Activated CD4-positive, alpha-beta memory T cell treated with anti-CD3 and anti-CD28 coated beads, Interleukin-2, amount 10 ng/mL, durations not matched to agents 7 days and 5 days (primary cell): ENCODE results near the gene OR5M10. TPM values are rescaled to one million over a fixed set of nuclear protein-coding genes. Genes with fewer than 3 reads are reported as not detected.
"Not testable (repeated sequence)": the region's sequence is repeated elsewhere in the genome, so short reads cannot be mapped to it uniquely, and the experiment has no call there.

Experiments
- CTCF ChIA-PET: fragments of 350-600 bp; sonication (Branson Sonifier 250); formaldehyde crosslinking; loops from one replicate; lab custom pipeline; 2021; ENCODE audit warnings: antibody characterized with exemption, inconsistent platforms; lab: Charles Lee
- POLR2A ChIA-PET: fragments of 350-600 bp; sonication (Branson Sonifier 250); formaldehyde crosslinking; loops from one replicate; lab custom pipeline; 2021; ENCODE audit warnings: antibody characterized with exemption; lab: Charles Lee
- DNase-seq: peaks from one replicate; pipeline ENCODE4 v3.0.0-alpha.2; 2020
- H3K27ac Mint-ChIP-seq: one replicate; pipeline ENCODE4 v1.8.0; 2021; ENCODE audit warnings: mild to moderate bottlenecking, mixed read lengths
- H3K27me3 Mint-ChIP-seq: one replicate; pipeline ENCODE4 v1.8.0; 2021; ENCODE audit warnings: mixed read lengths
- H3K36me3 Mint-ChIP-seq: one replicate; pipeline ENCODE4 v1.8.0; 2021; ENCODE audit warnings: low read depth, mixed read lengths
- H3K4me1 Mint-ChIP-seq: one replicate; pipeline ENCODE4 v1.8.0; 2021; ENCODE audit warnings: mixed read lengths
- H3K4me3 Mint-ChIP-seq: one replicate; pipeline ENCODE4 v1.8.0; 2021; ENCODE audit warnings: mild to moderate bottlenecking, mixed read lengths
- H3K9me3 Mint-ChIP-seq: one replicate; pipeline ENCODE4 v1.8.0; 2021; ENCODE audit warnings: mixed read lengths
- total RNA-seq, 2 experiments: library from RNA; stranded (reverse); gene quantifications; one replicate each; pipeline ENCODE4 v1.2.3, GENCODE V29; 2021

OR5M10 gene
- total RNA-seq, result not detected

DNA sequence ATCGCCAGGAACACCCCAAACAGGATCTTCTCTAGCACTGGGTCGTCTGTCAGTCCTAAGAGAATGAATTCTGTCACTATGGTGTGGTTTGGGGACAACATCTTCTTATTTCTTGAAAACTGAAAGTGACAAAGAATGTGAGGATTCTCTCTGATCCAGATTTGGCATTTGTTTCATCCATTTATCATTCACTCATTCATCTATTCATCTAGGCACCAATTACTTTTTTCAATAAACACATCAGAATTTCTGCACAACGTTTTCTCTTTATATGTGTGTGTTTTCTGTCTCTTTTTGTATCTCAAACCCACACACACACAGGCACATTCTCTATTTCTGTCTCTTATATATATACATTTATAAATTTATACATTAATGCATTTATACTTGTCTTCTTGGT lies at the start of gene OR5M10:
Gene OR5M10 (minus strand): TSS at position 101 of the 400 bp plus-strand sequence. CDS start 0 bp downstream, at position 101.
- Mint-ChIP-seq H3K9me3 (peaks cover 7% of the 10 kb centered on the region), H3K36me3 (no peaks in the 10 kb centered on the region), H3K4me3 (no peak within 1 kb of the TSS), H3K27me3 (no peaks in the 10 kb centered on the region), H3K4me1 (no peaks in the 10 kb centered on the region), H3K27ac (no peak within 1 kb of the TSS)
- DNase-seq, result no peak
- POLR2A ChIA-PET, result no interaction called here
- CTCF ChIA-PET, result no interaction called here

DNA sequence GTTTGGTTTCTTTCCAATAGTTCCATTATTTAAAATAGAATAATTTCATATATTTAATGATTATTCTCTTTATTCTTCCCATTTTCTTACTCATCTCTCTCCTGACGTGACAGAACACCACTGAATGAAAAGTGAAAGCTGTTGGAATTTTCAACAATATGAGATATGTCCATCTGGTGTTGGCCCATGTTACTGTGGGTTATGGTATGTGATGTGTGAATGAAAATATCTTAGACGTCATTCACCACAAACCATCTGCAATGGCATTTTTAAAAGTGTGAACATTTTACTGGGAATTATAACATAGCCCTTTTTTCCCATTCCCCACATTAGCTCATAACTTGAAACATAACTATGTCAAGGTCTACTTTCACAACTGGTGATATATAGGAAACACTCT lies 48.4 kb upstream of the OR5M10 start:
- ChIA-PET POLR2A (no interaction called here), CTCF (no interaction called here)
- Mint-ChIP-seq H3K4me1 (no peaks in the 10 kb centered on the region), H3K27ac (no peak overlapping the region), H3K36me3 (no peaks in the 10 kb centered on the region), H3K4me3 (no peak overlapping the region), H3K27me3 (no peaks in the 10 kb centered on the region), H3K9me3 (peaks cover 7% of the 10 kb centered on the region)
- DNase-seq, result no peak

GRCh38 chr11:56624661-56625110 lies 47.2 kb upstream of the OR5M10 start:
- no peak overlapping the region for H3K4me3 Mint-ChIP-seq
- no peak overlapping the region for H3K27ac Mint-ChIP-seq
- H3K9me3 Mint-ChIP-seq, result peaks cover 9% of the 10 kb centered on the region
- no peaks in the 10 kb centered on the region for H3K27me3 Mint-ChIP-seq
- DNase-seq, result no peak
- H3K4me1 Mint-ChIP-seq, result no peaks in the 10 kb centered on the region
- POLR2A ChIA-PET, result no interaction called here
- no peaks in the 10 kb centered on the region for H3K36me3 Mint-ChIP-seq
- CTCF ChIA-PET, result no interaction called here

DNA sequence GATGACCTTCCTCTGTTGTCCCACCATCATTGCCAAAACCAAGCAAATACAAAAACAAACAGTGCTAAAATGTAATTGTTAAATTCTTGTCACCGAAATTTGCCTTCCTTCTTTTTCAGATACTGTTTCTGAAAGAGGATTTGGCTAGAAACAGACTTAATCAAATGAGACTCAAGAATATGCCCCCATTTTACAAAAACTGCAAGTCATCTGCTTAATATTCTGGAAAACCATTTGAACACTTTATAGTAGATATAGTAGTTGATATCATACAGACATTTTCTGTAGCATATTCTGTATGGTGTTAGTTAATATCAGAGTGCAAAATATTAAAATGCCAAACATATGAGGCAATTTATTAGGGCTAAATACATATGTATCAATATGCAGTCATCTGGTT lies 33.7 kb upstream of the OR5M10 start:
- H3K27ac Mint-ChIP-seq, result no peak overlapping the region
- no peak for DNase-seq
- CTCF ChIA-PET, result no interaction called here
- POLR2A ChIA-PET, result no interaction called here
- H3K9me3 Mint-ChIP-seq, result peaks cover 2% of the 10 kb centered on the region
- H3K36me3 Mint-ChIP-seq, result no peaks in the 10 kb centered on the region
- no peak overlapping the region for H3K4me3 Mint-ChIP-seq
- H3K27me3 Mint-ChIP-seq, result no peaks in the 10 kb centered on the region
- no peaks in the 10 kb centered on the region for H3K4me1 Mint-ChIP-seq

DNA sequence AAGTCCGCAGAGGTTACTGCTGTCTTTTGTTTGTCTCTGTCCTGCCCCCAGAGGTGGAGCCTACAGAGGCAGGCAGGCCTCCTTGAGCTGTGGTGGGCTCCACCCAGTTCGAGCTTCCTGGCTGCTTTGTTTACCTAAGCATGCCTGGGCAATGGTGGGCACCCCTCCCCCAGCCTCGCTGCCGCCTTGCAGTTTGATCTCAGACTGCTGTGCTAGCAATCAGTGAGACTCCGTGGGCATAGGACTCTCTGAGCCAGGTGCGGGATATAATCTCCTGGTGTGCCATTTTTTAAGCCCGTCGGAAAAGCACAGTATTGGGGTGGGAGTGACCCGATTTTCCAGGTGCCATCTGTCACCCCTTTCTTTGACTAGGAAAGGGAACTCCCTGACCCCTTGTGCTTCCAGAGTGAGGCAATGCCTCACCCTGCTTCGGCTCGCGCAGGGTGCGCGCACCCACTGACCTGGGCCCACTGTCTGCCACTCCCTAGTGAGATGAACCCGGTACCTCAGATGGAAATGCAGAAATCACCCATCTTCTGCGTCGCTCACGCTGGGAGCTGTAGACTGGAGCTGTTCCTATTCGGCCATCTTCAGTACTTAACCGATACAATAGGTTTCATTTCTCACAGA lies 14.7 kb upstream of the OR5M10 start:
- H3K27me3 Mint-ChIP-seq, POLR2A ChIA-PET, H3K36me3 Mint-ChIP-seq: not testable (repeated sequence)

DNA sequence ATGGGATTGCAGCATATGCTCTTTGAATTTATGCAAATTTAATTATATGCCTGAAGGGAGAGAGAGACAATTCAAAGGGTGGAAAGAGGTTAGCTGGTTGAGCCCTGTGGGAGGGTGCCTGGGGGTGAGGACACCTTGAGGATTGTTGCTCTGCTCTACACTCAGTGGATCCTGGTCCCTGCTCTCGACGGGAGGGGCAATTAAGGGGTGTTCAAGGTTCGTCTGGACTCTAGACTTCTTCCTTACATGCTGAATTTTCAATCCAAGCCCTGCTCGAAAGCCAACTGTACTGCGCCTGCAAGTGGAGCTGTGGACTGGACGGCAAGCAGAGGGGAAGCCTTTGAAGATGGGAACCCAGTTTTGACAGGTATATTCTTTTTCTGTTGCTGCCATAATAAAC lies 18.9 kb downstream of the OR5M10 start:
- POLR2A ChIA-PET, result no interaction called here
- no peak for DNase-seq

More for the DNA sequence above, 14.7 kb upstream of the OR5M10 start:
- DNase-seq, H3K27ac Mint-ChIP-seq, CTCF ChIA-PET, H3K4me1 Mint-ChIP-seq, H3K4me3 Mint-ChIP-seq: not testable (repeated sequence)
- H3K9me3 Mint-ChIP-seq, result peaks cover 10% of the 10 kb centered on the region

GRCh38 chr11:56554691-56555090 lies 22.8 kb downstream of the OR5M10 start:
- H3K27me3 Mint-ChIP-seq, DNase-seq, CTCF ChIA-PET, H3K27ac Mint-ChIP-seq, H3K36me3 Mint-ChIP-seq, POLR2A ChIA-PET, H3K4me3 Mint-ChIP-seq, H3K4me1 Mint-ChIP-seq: not testable (repeated sequence)
- peaks cover 14% of the 10 kb centered on the region for H3K9me3 Mint-ChIP-seq

More for the DNA sequence above, 18.9 kb downstream of the OR5M10 start:
- CTCF ChIA-PET, result no interaction called here
- no peaks in the 10 kb centered on the region for H3K27me3 Mint-ChIP-seq
- H3K27ac Mint-ChIP-seq, result no peak overlapping the region
- no peaks in the 10 kb centered on the region for H3K4me1 Mint-ChIP-seq
- H3K9me3 Mint-ChIP-seq, result peaks cover 18% of the 10 kb centered on the region
- no peaks in the 10 kb centered on the region for H3K36me3 Mint-ChIP-seq
- no peak overlapping the region for H3K4me3 Mint-ChIP-seq

- H3K4me3 Mint-ChIP-seq, result no peak overlapping the region
Observed at GRCh38 chr11:56545531-56545930, 32.0 kb downstream of the OR5M10 start.

GRCh38 chr11:56543739-56544138 lies 33.8 kb downstream of the OR5M10 start:
- CTCF ChIA-PET, result no interaction called here
- Mint-ChIP-seq H3K4me1 (no peaks in the 10 kb centered on the region), H3K36me3 (no peaks in the 10 kb centered on the region), H3K27me3 (no peaks in the 10 kb centered on the region), H3K4me3 (no peak overlapping the region), H3K9me3 (peaks cover 18% of the 10 kb centered on the region), H3K27ac (no peak overlapping the region)
- POLR2A ChIA-PET, result no interaction called here
- DNase-seq, result no peak

More at GRCh38 chr11:56545531-56545930, 32.0 kb downstream of the OR5M10 start:
- Mint-ChIP-seq H3K4me1 (no peaks in the 10 kb centered on the region), H3K36me3 (no peaks in the 10 kb centered on the region), H3K27ac (no peak overlapping the region), H3K27me3 (no peaks in the 10 kb centered on the region), H3K9me3 (peaks cover 16% of the 10 kb centered on the region)
- DNase-seq, result no peak
- CTCF ChIA-PET, result no interaction called here
- POLR2A ChIA-PET, result no interaction called here

DNA sequence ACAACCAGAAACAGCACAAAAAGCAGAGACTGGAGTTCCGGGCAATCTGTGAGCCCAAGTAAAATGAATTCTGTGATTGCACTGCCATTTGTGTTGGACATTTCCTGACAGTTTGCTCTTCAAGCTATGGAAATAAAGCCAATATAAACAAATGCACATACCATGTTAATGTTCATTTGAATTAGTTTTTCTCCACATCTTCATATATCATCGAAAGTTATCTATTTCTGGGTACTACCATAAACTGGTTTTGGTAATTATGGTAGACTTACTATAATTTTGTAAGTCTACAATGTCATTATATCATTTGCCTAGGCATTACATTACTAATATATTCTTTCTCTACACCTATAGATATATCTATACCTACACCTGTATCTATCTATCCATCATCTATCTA lies 34.4 kb downstream of the OR5M10 start, which contains the start of gene OR5M11:
Gene OR5M11 (minus strand): TSS at position 101 of the 400 bp plus-strand sequence. CDS start 0 bp downstream, at position 101.
- peaks cover 23% of the 10 kb centered on the region for H3K9me3 Mint-ChIP-seq
- no peaks in the 10 kb centered on the region for H3K27me3 Mint-ChIP-seq
- no peak within 1 kb of the TSS for H3K27ac Mint-ChIP-seq
- no peak within 1 kb of the TSS for H3K4me3 Mint-ChIP-seq
- DNase-seq, result no peak
- no peaks in the 10 kb centered on the region for H3K36me3 Mint-ChIP-seq
- H3K4me1 Mint-ChIP-seq, result no peaks in the 10 kb centered on the region
- POLR2A ChIA-PET, result no interaction called here
- CTCF ChIA-PET, result no interaction called here

DNA sequence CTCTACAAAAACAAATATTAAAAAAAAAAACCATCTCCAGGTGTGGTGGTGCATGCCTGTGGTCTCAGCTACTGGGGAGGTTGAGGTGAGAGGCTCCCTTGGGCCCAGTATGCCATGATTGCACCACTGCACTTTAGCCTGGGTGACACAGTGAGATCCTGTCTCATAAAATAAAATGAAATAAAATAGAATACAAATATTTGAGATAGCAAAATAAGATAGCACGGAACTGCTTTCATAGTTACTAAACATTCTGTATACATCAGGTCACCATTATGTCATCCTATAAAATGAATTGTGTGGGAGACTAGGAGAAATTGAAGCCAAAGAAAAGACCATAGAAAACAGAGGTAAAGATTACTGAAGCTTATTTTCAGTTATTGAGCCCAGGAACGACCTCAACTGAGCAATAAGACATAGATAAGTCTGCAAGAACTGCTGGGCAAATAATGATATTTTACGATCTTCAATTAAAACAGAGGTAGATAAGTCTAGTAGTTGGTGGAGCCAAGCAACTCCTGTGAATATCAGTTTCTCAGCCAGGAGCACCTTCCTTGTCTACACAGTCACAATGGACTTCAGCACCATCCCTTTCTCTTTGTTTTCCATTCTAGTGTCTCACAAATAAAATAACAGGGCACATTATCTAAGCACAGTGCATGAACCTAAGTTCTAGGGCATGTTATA lies 44.3 kb downstream of the OR5M10 start:
- POLR2A ChIA-PET, result no interaction called here
- H3K27me3 Mint-ChIP-seq, result no peaks in the 10 kb centered on the region
- no peak for DNase-seq
- H3K9me3 Mint-ChIP-seq, result peaks cover 5% of the 10 kb centered on the region
- H3K27ac Mint-ChIP-seq, result no peak overlapping the region
- CTCF ChIA-PET, result no interaction called here
- H3K36me3 Mint-ChIP-seq, result no peaks in the 10 kb centered on the region
- no peaks in the 10 kb centered on the region for H3K4me1 Mint-ChIP-seq
- no peak overlapping the region for H3K4me3 Mint-ChIP-seq

- H3K27ac Mint-ChIP-seq, result no peak overlapping the region
- DNase-seq, result no peak
- peaks cover 4% of the 10 kb centered on the region for H3K9me3 Mint-ChIP-seq
- no peak overlapping the region for H3K4me3 Mint-ChIP-seq
- H3K27me3 Mint-ChIP-seq, result no peaks in the 10 kb centered on the region
- no peaks in the 10 kb centered on the region for H3K4me1 Mint-ChIP-seq
- H3K36me3 Mint-ChIP-seq, result no peaks in the 10 kb centered on the region
- ChIA-PET CTCF (no interaction called here), POLR2A (no interaction called here)
Observed at GRCh38 chr11:56531856-56532255, 45.7 kb downstream of the OR5M10 start.
